Smooth muscle cell of the coronary artery (primary cell): Measurements from ENCODE around the gene C1orf159. TPM values are rescaled to one million over a fixed set of nuclear protein-coding genes. Genes with fewer than 3 reads are reported as not detected.

Experiments
- total RNA-seq: library from RNA; depleted of rRNA; stranded (reverse); fragments of >200 nt; gene quantifications from 2 replicates; pipeline ENCODE4 v1.2.3, GENCODE V29; 2014; ENCODE audit warnings: low replicate concordance

The C1orf159 gene
- total RNA-seq: 2.1 and 3.7 TPM in 2 replicates

GRCh38 chr1:1115786-1116700 is at the start of gene C1orf159:
Gene C1orf159 (minus strand): TSS chr1:1116089. CDS start chr1:1091543, 24,546 bp downstream.

DNA sequence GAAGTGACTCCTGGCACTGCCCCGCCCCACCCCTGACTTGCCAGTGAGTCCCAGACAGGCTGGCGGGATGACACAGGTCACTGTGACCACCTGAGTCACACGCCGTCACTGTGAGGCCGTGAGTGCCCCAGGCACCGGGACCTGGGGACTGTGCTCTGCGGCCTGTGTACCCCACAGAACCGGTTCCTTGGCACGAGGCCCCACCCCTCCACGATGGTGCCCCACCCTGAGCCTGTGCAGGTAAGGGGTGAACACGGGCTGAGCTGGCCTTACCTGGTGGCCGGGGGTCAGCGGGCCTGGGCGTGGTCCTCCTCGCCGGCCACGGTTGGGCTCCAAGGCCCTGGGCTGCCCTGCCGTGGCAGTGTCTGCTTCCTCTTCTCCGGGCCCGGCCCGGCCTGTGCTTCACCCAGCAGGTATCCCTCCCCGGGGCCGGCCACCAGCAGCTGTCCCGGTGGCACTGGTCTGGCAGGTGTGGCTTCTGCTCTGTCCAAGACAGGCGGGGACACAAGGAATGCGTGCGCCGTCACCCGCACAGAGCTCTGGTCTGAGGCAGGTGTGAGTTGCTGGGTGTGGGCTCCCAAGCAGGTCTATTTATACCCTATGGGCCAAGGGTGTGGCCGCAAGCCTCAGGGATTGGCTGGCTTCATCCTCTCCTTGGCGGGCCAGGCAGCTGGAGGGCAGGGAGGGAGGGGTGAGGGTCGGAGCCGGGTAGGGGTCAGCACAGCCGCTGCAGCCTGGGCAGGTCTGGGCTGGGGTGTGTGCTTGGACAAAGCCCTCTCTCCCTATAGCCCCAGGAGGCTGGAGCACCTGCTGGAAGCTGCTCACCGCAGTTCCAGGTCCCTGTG is 41.9 kb downstream of the C1orf159 start, which contains the start of gene RNF223:
Gene RNF223, minus strand, starts transcription at position 564 of the 845 bp plus-strand sequence. CDS start 1,740 bp downstream, outside the sequence.

Other genes starting within 250 kb of the C1orf159 start
- 0.23 and 4.4 TPM in 2 replicates for gene SAMD11, start 192.2 kb downstream of the C1orf159 start, total RNA-seq
- gene NOC2L, start 156.8 kb downstream of the C1orf159 start, total RNA-seq: 60.7 and 94.6 TPM in 2 replicates
- 2.8 and 5.0 TPM in 2 replicates for gene KLHL17, start 155.5 kb downstream of the C1orf159 start, total RNA-seq
- under 0.01 and 0.60 TPM in 2 replicates for gene PLEKHN1, start 149.6 kb downstream of the C1orf159 start, total RNA-seq
- gene PERM1, start 134.0 kb downstream of the C1orf159 start, total RNA-seq: 0.12 and 0.15 TPM in 2 replicates
- gene HES4, start 116.0 kb downstream of the C1orf159 start, total RNA-seq: 1.9 and 19.8 TPM in 2 replicates
- gene ISG15, start 102.6 kb downstream of the C1orf159 start, total RNA-seq: 41.5 and 138 TPM in 2 replicates
- gene AGRN, start 96.0 kb downstream of the C1orf159 start, total RNA-seq: 27.4 and 48.4 TPM in 2 replicates
- not detected in 2 replicates for gene RNF223, start 41.8 kb downstream of the C1orf159 start, total RNA-seq
- gene TTLL10, start 57.8 kb upstream of the C1orf159 start, total RNA-seq: not detected in 2 replicates
- gene TNFRSF18, start 90.5 kb upstream of the C1orf159 start, total RNA-seq: not detected in 2 replicates
- gene TNFRSF4, start 98.1 kb upstream of the C1orf159 start, total RNA-seq: not detected in 2 replicates
- 100 and 148 TPM in 2 replicates for gene SDF4, start 115.9 kb upstream of the C1orf159 start, total RNA-seq
- 9.9 and 24.7 TPM in 2 replicates for gene B3GALT6, start 116.1 kb upstream of the C1orf159 start, total RNA-seq
- gene C1QTNF12, start 130.6 kb upstream of the C1orf159 start, total RNA-seq: 0.35 and 0.53 TPM in 2 replicates
- gene UBE2J2, start 157.8 kb upstream of the C1orf159 start, total RNA-seq: 9.9 and 30.1 TPM in 2 replicates
- gene SCNN1D, start 164.3 kb upstream of the C1orf159 start, total RNA-seq: 0.38 and 0.47 TPM in 2 replicates
- 22.7 and 64.0 TPM in 2 replicates for gene ACAP3, start 191.8 kb upstream of the C1orf159 start, total RNA-seq
- gene PUSL1, start 192.5 kb upstream of the C1orf159 start, total RNA-seq: 4.7 and 14.8 TPM in 2 replicates
- 52.0 and 105 TPM in 2 replicates for gene INTS11, start 208.6 kb upstream of the C1orf159 start, total RNA-seq
- 4.3 and 8.5 TPM in 2 replicates for gene CPTP, start 208.7 kb upstream of the C1orf159 start, total RNA-seq
- gene TAS1R3, start 215.2 kb upstream of the C1orf159 start, total RNA-seq: 0.15 and 0.35 TPM in 2 replicates
- gene DVL1, start 233.3 kb upstream of the C1orf159 start, total RNA-seq: 72.2 and 104 TPM in 2 replicates
- gene MXRA8, start 242.5 kb upstream of the C1orf159 start, total RNA-seq: 200 and 222 TPM in 2 replicates